Stomach (tissue), 4 donors: ENCODE results near the gene WWOX.

Source experiments
- EP300 ChIP-seq: sonication (generic); formaldehyde crosslinking; IDR thresholded peaks from one replicate; pipeline ENCODE4 v1.6.1; 2017; ENCODE audit warnings: antibody characterized with exemption
- POLR2A ChIP-seq, 4 donors: fragments of 450-650 bp; IDR thresholded peaks; one replicate each; pipeline ENCODE4 v1.6.1; 2016; ENCODE audit warnings: antibody characterized with exemption in 4 of 4, control low read depth in 2 of 4, mild to moderate bottlenecking in 1 of 4, moderate library complexity in 1 of 4
- POLR2AphosphoS5 ChIP-seq, 3 donors: sonication (generic); formaldehyde crosslinking; IDR thresholded peaks; one replicate each; pipeline ENCODE4 v1.6.1; 2016; ENCODE audit warnings: antibody characterized with exemption in 3 of 3
- TF ChIP-seq, protein P1 (sequence below), 7 experiments: fragments of 450-650 bp in 4 of 7; fragments of 200-600 bp in 3 of 7; sonication (generic) in 3 of 7; IDR thresholded peaks; one replicate each; pipeline ENCODE4 v1.5.1; 2016 to 2019; ENCODE audit warnings: antibody characterized with exemption in 7 of 7, control low read depth in 2 of 7, mild to moderate bottlenecking in 1 of 7

DNA sequence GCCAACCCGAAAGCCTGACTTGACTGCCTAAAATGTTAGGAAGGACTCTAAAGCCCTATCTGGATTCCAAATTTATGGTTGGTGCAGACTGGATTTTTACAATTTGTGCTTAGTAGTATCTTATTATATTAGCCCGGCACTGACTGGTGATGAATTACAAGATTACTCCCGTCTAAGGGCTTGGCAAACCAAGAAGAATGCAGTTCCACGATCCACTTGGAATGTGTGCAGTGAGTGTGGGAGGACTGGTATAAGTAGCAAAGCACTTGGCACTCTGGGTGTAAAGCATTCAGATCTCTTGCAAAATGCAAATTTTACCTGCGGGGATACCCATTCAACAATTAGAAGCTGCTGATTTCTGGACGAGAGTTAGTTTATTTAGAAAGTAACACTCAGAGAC, 961.7 kb downstream of the WWOX start:
- TF ChIP-seq POLR2A (IDR thresholded peaks at IDR 0.05) (no peak), EP300 (no peak), POLR2AphosphoS5 (IDR thresholded peaks at IDR 0.05) (no peak)
- TF ChIP-seq, protein P1, sequence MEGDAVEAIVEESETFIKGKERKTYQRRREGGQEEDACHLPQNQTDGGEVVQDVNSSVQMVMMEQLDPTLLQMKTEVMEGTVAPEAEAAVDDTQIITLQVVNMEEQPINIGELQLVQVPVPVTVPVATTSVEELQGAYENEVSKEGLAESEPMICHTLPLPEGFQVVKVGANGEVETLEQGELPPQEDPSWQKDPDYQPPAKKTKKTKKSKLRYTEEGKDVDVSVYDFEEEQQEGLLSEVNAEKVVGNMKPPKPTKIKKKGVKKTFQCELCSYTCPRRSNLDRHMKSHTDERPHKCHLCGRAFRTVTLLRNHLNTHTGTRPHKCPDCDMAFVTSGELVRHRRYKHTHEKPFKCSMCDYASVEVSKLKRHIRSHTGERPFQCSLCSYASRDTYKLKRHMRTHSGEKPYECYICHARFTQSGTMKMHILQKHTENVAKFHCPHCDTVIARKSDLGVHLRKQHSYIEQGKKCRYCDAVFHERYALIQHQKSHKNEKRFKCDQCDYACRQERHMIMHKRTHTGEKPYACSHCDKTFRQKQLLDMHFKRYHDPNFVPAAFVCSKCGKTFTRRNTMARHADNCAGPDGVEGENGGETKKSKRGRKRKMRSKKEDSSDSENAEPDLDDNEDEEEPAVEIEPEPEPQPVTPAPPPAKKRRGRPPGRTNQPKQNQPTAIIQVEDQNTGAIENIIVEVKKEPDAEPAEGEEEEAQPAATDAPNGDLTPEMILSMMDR (IDR thresholded peaks at IDR 0.05), result no peak
